Neural cell (in vitro differentiated cells): Measurements from ENCODE around the gene ABCA10. TPM values are rescaled to one million over a fixed set of nuclear protein-coding genes. Genes with fewer than 3 reads are reported as not detected.

Experiments
- H2AFZ ChIP-seq: fragments of 200-600, 300-800 bp; sonication (generic), shearing (Covaris generic); 2 replicates; pipeline ENCODE4 v1.6.0; 2014; ENCODE audit warnings: low read depth, mild to moderate bottlenecking, antibody characterized with exemption, low read length, moderate library complexity
- H3F3A ChIP-seq: fragments of 200-600 bp; shearing (Covaris generic); 2 replicates; pipeline ENCODE4 v1.6.1; 2016; ENCODE audit warnings: mild to moderate bottlenecking, moderate library complexity, mixed read lengths, antibody characterized with exemption, low read length; ENCODE audit not compliant: insufficient read depth, poor library complexity, severe bottlenecking
- H3K27ac ChIP-seq: fragments of 200-600, 300-800 bp; sonication (generic), shearing (Covaris generic); 2 replicates; pipeline ENCODE4 v1.5.1; 2014; ENCODE audit warnings: mild to moderate bottlenecking, low read length, moderate library complexity
- H3K27me3 ChIP-seq: fragments of 300-800, 200-600 bp; sonication (generic), shearing (Covaris generic); 2 replicates; pipeline ENCODE4 v1.6.0; 2014; ENCODE audit warnings: mild to moderate bottlenecking, low read depth, low read length, moderate library complexity; ENCODE audit not compliant: insufficient read depth
- H3K36me3 ChIP-seq: fragments of 300-800, 200-600 bp; sonication (generic), shearing (Covaris generic); 2 replicates; pipeline ENCODE4 v1.5.1; 2014; ENCODE audit warnings: mild to moderate bottlenecking, antibody characterized with exemption, low read length, moderate library complexity; ENCODE audit not compliant: insufficient read depth
- H3K4me2 ChIP-seq: fragments of 300-800, 200-600 bp; sonication (generic), shearing (Covaris generic); 2 replicates; pipeline ENCODE4 v1.6.0; 2014; ENCODE audit warnings: mild to moderate bottlenecking, low read length
- H3K4me3 ChIP-seq: fragments of 300-800, 200-600 bp; sonication (generic), shearing (Covaris generic); 2 replicates; pipeline ENCODE4 v1.5.1; 2014; ENCODE audit warnings: mild to moderate bottlenecking, low read length, moderate library complexity
- H3K79me2 ChIP-seq: fragments of 200-600 bp; shearing (Covaris generic); replicated peaks from 2 replicates; pipeline ENCODE4 v1.6.0; 2014; ENCODE audit warnings: mild to moderate bottlenecking, low read length, moderate library complexity; ENCODE audit not compliant: insufficient read depth
- H3K9ac ChIP-seq: fragments of 300-800, 200-600 bp; sonication (generic), shearing (Covaris generic); 2 replicates; pipeline ENCODE4 v1.6.1; 2016; ENCODE audit warnings: mild to moderate bottlenecking, low read length, mixed read lengths
- H3K9me2 ChIP-seq: fragments of 200-600 bp; shearing (Covaris generic); 2 replicates; pipeline ENCODE4 v1.6.1; 2016; ENCODE audit warnings: mild to moderate bottlenecking, low read length, mixed read lengths; ENCODE audit not compliant: insufficient read depth
- H3K9me3 ChIP-seq: fragments of 200-600, 300-800 bp; sonication (generic), shearing (Covaris generic); 2 replicates; pipeline ENCODE4 v1.6.1; 2016; ENCODE audit warnings: mild to moderate bottlenecking, mixed run types, low read length, moderate library complexity, mixed read lengths
- H4K20me1 ChIP-seq: fragments of 200-600 bp; shearing (Covaris generic); 2 replicates; pipeline ENCODE4 v1.6.1; 2016; ENCODE audit warnings: mild to moderate bottlenecking, mixed run types; ENCODE audit not compliant: insufficient read depth
- EP300 ChIP-seq: fragments of 450-650 bp; conservative IDR thresholded peaks from 2 replicates; pipeline ENCODE4 v1.6.1; 2014; ENCODE audit warnings: antibody characterized with exemption, mild to moderate bottlenecking, moderate library complexity; ENCODE audit not compliant: poor library complexity, severe bottlenecking
- EZH2 ChIP-seq: fragments of 200-600, 300-800 bp; shearing (Covaris generic), sonication (generic); IDR thresholded peaks from 2 replicates; pipeline ENCODE4 v1.6.1; 2014; ENCODE audit warnings: antibody characterized with exemption, low read length, borderline replicate concordance, mild to moderate bottlenecking; ENCODE audit not compliant: insufficient read depth, poor library complexity, severe bottlenecking
- MXI1 ChIP-seq: fragments of 450-650 bp; conservative IDR thresholded peaks from 2 replicates; pipeline ENCODE4 v1.6.1; 2014; ENCODE audit warnings: antibody characterized with exemption, mild to moderate bottlenecking; ENCODE audit not compliant: poor library complexity, severe bottlenecking
- POLR2AphosphoS5 ChIP-seq: IDR thresholded peaks from 2 replicates; pipeline ENCODE4 v1.6.1; 2012
- RAD21 ChIP-seq: fragments of 450-650 bp; conservative IDR thresholded peaks from 2 replicates; pipeline ENCODE4 v1.6.1; 2014; ENCODE audit warnings: antibody characterized with exemption, mild to moderate bottlenecking, moderate library complexity
- REST ChIP-seq: IDR thresholded peaks from 2 replicates; pipeline ENCODE4 v1.6.1; 2012; ENCODE audit warnings: borderline replicate concordance
- SMC3 ChIP-seq: fragments of 450-650 bp; conservative IDR thresholded peaks from 2 replicates; pipeline ENCODE4 v1.6.1; 2014; ENCODE audit warnings: antibody characterized with exemption, mild to moderate bottlenecking, moderate library complexity; ENCODE audit not compliant: poor library complexity
- TAF1 ChIP-seq: IDR thresholded peaks from 2 replicates; pipeline ENCODE4 v1.6.1; 2012; ENCODE audit warnings: low read depth
- polyA plus RNA-seq: library from polyadenylated mRNA; depleted of rRNA; stranded (reverse); fragments of >200 nt; gene quantifications from 2 replicates; pipeline ENCODE4 v1.2.3, GENCODE V29; 2014
- TF ChIP-seq, protein P1 (sequence below): fragments of 450-650 bp; IDR thresholded peaks from 2 replicates; pipeline ENCODE4 v1.5.1; 2014; ENCODE audit warnings: antibody characterized with exemption, mild to moderate bottlenecking, moderate library complexity; ENCODE audit not compliant: poor library complexity, severe bottlenecking

The ABCA10 gene
- polyA plus RNA-seq, 1 donor from 2014 or later = 15.3 TPM

- TF ChIP-seq EZH2 (no peak), TAF1 (no peak), MXI1 (no peak), RAD21 (no peak)
- TF ChIP-seq, protein P1, sequence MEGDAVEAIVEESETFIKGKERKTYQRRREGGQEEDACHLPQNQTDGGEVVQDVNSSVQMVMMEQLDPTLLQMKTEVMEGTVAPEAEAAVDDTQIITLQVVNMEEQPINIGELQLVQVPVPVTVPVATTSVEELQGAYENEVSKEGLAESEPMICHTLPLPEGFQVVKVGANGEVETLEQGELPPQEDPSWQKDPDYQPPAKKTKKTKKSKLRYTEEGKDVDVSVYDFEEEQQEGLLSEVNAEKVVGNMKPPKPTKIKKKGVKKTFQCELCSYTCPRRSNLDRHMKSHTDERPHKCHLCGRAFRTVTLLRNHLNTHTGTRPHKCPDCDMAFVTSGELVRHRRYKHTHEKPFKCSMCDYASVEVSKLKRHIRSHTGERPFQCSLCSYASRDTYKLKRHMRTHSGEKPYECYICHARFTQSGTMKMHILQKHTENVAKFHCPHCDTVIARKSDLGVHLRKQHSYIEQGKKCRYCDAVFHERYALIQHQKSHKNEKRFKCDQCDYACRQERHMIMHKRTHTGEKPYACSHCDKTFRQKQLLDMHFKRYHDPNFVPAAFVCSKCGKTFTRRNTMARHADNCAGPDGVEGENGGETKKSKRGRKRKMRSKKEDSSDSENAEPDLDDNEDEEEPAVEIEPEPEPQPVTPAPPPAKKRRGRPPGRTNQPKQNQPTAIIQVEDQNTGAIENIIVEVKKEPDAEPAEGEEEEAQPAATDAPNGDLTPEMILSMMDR = no peak
- no peaks in the 10 kb centered on the region for H4K20me1 ChIP-seq
- no peaks in the 10 kb centered on the region for H3K27me3 ChIP-seq
- no peaks in the 10 kb centered on the region for H3K36me3 ChIP-seq
- H3K9me2 ChIP-seq = no peaks in the 10 kb centered on the region
- no peaks in the 10 kb centered on the region for H3F3A ChIP-seq
- no peak overlapping the region for H3K4me3 ChIP-seq
- no peaks in the 10 kb centered on the region for H3K9me3 ChIP-seq
- no peaks in the 10 kb centered on the region for H3K79me2 ChIP-seq
- H3K9ac ChIP-seq = no peak overlapping the region
- no peak overlapping the region for H2AFZ ChIP-seq
- H3K27ac ChIP-seq = no peak overlapping the region
- H3K4me2 ChIP-seq = no peak overlapping the region
Measured at GRCh38 chr17:69218986-69219385, 9.6 kb downstream of the ABCA10 start.

- Histone ChIP-seq H2AFZ (no peak overlapping the region), H3F3A (no peaks in the 10 kb centered on the region), H3K4me2 (no peak overlapping the region), H3K4me3 (no peak overlapping the region), H3K36me3 (no peaks in the 10 kb centered on the region), H3K9me2 (no peaks in the 10 kb centered on the region), H4K20me1 (no peaks in the 10 kb centered on the region), H3K27ac (no peak overlapping the region), H3K27me3 (no peaks in the 10 kb centered on the region), H3K79me2 (no peaks in the 10 kb centered on the region), H3K9ac (no peak overlapping the region), H3K9me3 (no peaks in the 10 kb centered on the region)
- TF ChIP-seq SMC3 (no peak), MXI1 (no peak), REST (no peak), POLR2AphosphoS5 (no peak), EZH2 (no peak), RAD21 (no peak), TAF1 (no peak), EP300 (no peak)
- TF ChIP-seq, protein P1 = no peak
Measured at GRCh38 chr17:69213059-69213813, 15.4 kb downstream of the ABCA10 start.
